Astrocyte (in vitro differentiated cells and primary cell): ENCODE data around the gene LRRC30.

Experiments
- CTCF ChIP-seq: IDR thresholded peaks from 2 replicates; pipeline ENCODE4 v1.5.1; 2011; ENCODE audit warnings: low read depth, mild to moderate bottlenecking, inconsistent platforms, low read length, moderate library complexity; ENCODE audit not compliant: insufficient read depth
- EZH2 ChIP-seq: IDR thresholded peaks from 2 replicates; pipeline ENCODE4 v1.6.1; 2012; ENCODE audit warnings: mild to moderate bottlenecking, low read length, inconsistent platforms; ENCODE audit not compliant: insufficient read depth

GRCh38 chr18:7273301-7273921, 42.5 kb downstream of the LRRC30 start:
- TF ChIP-seq CTCF (no peak), EZH2 (no peak)
